Calu3 (cell line): ENCODE measurements around the gene MIDN. TPM values are rescaled to one million over a fixed set of nuclear protein-coding genes. Genes with fewer than 3 reads are reported as not detected.

Experiments used
- BruUV-seq: library from RNA; stranded (reverse); fragments of 400-500 nt; replicated peaks from 2 replicates; lab custom pipeline; 2021; lab: Mats Ljungman, UMichigan
- CTCF ChIA-PET: fragments of 300-600 bp; sonication (Branson Sonifier 250); formaldehyde crosslinking; loops from one replicate; lab custom pipeline; 2022; ENCODE audit warnings: antibody characterized with exemption; lab: Charles Lee
- DNase-seq: peaks from one replicate; pipeline ENCODE4 v3.0.0; 2022
- H3K27ac Mint-ChIP-seq: one replicate; pipeline ENCODE4 v1.8.0; 2022; ENCODE audit warnings: mixed read lengths; ENCODE audit not compliant: unreplicated experiment
- H3K27me3 Mint-ChIP-seq: one replicate; pipeline ENCODE4 v1.8.0; 2022; ENCODE audit warnings: mixed read lengths; ENCODE audit not compliant: unreplicated experiment
- H3K36me3 Mint-ChIP-seq: one replicate; pipeline ENCODE4 v1.8.0; 2022; ENCODE audit warnings: mild to moderate bottlenecking, moderate library complexity, mixed read lengths; ENCODE audit not compliant: insufficient read depth, unreplicated experiment
- H3K4me1 Mint-ChIP-seq: one replicate; pipeline ENCODE4 v1.8.0; 2022; ENCODE audit warnings: mild to moderate bottlenecking, low read depth, mixed read lengths; ENCODE audit not compliant: unreplicated experiment
- H3K4me3 Mint-ChIP-seq: one replicate; pipeline ENCODE4 v1.8.0; 2022; ENCODE audit warnings: mild to moderate bottlenecking, low read depth, moderate library complexity, mixed read lengths; ENCODE audit not compliant: unreplicated experiment
- H3K9me3 Mint-ChIP-seq: one replicate; pipeline ENCODE4 v1.8.0; 2022; ENCODE audit warnings: low read depth, mixed read lengths; ENCODE audit not compliant: unreplicated experiment
- intact Hi-C: fragments of 100-400 bp; cut with micrococcal nuclease; formaldehyde crosslinking; loops from one replicate; pipeline ENCODE4 v1.10.0; 2022; ENCODE audit not compliant: unreplicated experiment
- total RNA-seq: library from RNA; stranded (reverse); gene quantifications from 2 replicates; pipeline ENCODE4 v1.2.3, GENCODE V29; 2022
- TF ChIP-seq, protein P1 (sequence below): fragments of 200-600 bp; IDR thresholded peaks from one replicate; pipeline ENCODE4 v1.8.0; 2022; ENCODE audit warnings: antibody characterized with exemption; ENCODE audit not compliant: unreplicated experiment

The MIDN gene
- total RNA-seq, 1 experiment from 2014 or later = 61.8 TPM

DNA sequence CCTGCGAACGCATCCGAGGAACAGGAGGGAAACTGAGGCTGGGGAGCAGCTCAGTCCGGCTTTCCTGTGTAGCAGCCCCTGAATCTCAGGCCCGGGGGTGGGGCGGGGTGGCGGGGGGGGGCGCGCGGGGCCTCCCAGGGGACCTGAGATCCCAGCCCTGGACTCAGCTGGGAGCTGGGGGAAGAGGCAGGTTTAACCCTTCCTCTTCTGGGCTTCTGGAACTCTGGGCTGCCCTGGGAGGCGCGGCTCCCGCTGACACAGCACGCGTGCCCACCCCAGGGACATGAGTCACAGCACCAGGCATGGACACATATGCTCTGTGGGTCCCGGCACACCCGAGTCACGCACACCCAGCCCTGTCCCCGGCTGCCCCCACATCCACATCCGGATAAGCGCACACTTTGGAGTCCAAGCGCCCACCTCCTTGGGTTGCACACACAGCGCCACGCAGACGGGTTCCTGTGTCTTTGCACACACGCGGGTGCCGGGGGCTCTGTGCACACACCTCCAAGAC, 17.3 kb downstream of the MIDN start:
- no TSS peak for BruUV-seq
- H3K4me1 Mint-ChIP-seq = peaks cover 51% of the 10 kb centered on the region
- H3K36me3 Mint-ChIP-seq = peaks cover 78% of the 10 kb centered on the region
- H3K4me3 Mint-ChIP-seq = peak overlapping the region; percentile 92
- CTCF ChIA-PET = interaction anchor here (2.2 kb wide), 1 partner anchor 21 kb away, joined by 177 read pairs; no protein-coding TSS in a partner anchor
- no peaks in the 10 kb centered on the region for H3K27me3 Mint-ChIP-seq
- TF ChIP-seq, protein P1, sequence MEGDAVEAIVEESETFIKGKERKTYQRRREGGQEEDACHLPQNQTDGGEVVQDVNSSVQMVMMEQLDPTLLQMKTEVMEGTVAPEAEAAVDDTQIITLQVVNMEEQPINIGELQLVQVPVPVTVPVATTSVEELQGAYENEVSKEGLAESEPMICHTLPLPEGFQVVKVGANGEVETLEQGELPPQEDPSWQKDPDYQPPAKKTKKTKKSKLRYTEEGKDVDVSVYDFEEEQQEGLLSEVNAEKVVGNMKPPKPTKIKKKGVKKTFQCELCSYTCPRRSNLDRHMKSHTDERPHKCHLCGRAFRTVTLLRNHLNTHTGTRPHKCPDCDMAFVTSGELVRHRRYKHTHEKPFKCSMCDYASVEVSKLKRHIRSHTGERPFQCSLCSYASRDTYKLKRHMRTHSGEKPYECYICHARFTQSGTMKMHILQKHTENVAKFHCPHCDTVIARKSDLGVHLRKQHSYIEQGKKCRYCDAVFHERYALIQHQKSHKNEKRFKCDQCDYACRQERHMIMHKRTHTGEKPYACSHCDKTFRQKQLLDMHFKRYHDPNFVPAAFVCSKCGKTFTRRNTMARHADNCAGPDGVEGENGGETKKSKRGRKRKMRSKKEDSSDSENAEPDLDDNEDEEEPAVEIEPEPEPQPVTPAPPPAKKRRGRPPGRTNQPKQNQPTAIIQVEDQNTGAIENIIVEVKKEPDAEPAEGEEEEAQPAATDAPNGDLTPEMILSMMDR = no peak
- intact Hi-C loops = no loop called here
- H3K9me3 Mint-ChIP-seq = no peaks in the 10 kb centered on the region
- H3K27ac Mint-ChIP-seq = peak overlapping the region; percentile 83
- no peak for DNase-seq

DNA sequence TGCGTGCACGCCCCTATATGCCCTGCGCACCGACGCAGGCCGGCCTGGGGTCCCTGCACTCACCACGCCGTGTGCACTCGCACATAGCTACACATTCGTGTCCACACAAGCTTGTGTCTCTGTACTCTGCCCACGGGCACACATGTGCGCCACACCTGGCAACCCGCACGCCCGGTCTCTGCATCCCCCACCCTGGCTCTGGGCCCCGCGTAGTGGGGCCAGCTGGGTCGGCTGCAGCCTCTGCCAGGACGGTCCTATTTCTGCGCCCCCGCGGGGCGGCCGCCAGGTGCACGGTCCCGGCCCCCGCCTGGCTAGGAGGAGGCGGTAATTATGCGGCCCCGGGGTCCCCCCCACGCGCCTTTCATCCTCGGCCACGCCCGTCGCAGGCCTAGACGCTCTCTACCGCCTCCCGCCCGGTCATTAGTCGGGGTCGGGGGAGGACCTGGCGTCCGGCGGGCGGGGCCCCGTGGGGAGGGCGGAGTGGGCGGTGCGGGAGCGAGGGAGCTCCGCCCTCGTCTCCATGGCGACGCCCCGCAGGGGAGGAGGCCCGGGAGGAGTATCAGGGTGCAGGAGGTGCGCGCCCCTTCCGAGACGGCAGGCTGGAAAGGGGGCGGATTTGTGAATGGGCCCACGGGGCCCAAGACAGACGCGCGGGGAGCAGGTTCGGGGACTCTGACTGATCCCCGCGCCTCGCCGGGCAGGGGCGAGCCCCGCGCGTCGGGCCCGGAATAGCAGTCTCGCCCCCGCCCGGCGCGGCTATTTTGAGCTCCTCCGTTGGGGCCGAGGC, 17.9 kb downstream of the MIDN start:
- Mint-ChIP-seq H3K27me3 (no peaks in the 10 kb centered on the region), H3K9me3 (no peaks in the 10 kb centered on the region), H3K4me3 (peak overlapping the region; percentile 92), H3K27ac (no peak overlapping the region), H3K36me3 (peaks cover 78% of the 10 kb centered on the region), H3K4me1 (peaks cover 55% of the 10 kb centered on the region)
- BruUV-seq = no TSS peak
- DNase-seq = peak; percentile 82
- TF ChIP-seq, protein P1 = no peak
- CTCF ChIA-PET = interaction anchor here (0.8 to 2.2 kb wide), 4 partner anchors 13 to 25 kb away, joined by 3 to 177 read pairs (median 6); partner anchors contain the start of gene ATP5F1D
- intact Hi-C loops = no loop called here

DNA sequence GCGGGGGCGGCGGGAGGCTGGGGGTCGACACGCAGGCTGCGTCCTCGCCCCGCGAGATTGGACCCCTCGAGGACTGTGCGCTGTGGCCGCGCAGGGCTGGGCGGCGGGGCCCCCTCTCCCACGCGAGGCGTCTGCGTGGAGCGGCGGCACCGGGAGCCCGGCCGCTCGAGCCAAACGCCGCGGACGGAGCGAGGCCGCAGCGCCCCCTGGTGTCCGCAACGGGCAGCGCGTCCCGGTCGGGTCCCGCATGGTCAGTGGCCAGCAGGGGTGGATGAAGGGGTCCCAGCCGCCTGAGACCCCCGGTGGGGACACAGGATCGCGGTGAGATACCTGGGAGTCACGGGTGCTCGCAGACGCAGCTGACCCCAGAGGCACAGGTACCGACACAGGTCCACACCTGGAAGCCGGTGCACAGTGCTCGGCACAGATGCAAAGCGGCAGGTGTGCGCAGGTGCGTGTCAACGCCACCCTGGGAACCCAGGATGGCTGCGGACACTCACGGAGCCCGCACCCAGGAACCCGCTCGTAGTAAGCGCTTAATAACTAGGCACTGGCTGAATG, 18.6 kb downstream of the MIDN start:
- no TSS peak for BruUV-seq
- TF ChIP-seq, protein P1 = peak; percentile 82
- peak overlapping the region; percentile 29 for H3K27ac Mint-ChIP-seq
- peaks cover 77% of the 10 kb centered on the region for H3K36me3 Mint-ChIP-seq
- intact Hi-C loops = no loop called here
- CTCF ChIA-PET = interaction anchor here (0.8 to 2.2 kb wide), 4 partner anchors 14 to 26 kb away, joined by 3 to 177 read pairs (median 6); partner anchors contain the start of gene ATP5F1D
- no peaks in the 10 kb centered on the region for H3K27me3 Mint-ChIP-seq
- no peaks in the 10 kb centered on the region for H3K9me3 Mint-ChIP-seq
- H3K4me1 Mint-ChIP-seq = peaks cover 51% of the 10 kb centered on the region
- DNase-seq = peak; percentile 80
- peak overlapping the region; percentile 92 for H3K4me3 Mint-ChIP-seq

DNA sequence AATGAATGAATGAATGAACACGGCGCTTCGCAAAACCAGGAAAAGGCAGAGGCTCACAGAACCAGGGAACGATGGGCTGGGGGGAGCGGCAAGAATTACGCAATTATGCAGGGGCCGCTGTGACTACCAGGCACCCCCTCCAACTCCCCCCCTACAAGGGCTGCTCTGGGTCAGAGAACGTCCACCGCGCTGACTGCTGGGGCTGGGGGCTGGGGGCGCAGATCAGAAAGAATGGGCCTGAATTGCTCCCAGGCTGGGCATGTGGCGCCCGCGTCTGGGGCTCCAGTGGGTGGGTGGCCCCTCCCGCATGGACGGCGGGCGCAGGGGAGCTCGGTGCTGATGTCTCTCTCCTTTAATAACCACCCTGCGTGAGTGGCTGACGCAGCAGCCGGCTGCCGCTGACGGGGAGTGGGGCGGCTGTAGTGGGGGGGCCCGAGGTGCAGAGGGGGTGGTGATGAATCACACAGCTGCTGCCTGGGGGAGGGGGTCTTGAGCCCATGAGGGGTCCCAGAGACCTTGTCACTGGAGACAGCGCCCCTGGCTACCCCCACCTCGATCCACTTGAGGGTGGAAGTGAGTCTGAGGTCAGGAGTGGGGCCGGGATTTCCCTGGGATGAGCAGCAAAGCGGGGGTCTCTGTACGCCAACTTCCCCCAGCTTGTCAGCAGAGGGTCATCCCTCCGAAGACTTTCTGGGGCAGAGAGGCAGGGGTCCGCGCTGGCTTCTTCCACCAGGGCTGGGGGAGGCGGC, 19.3 kb downstream of the MIDN start:
- Mint-ChIP-seq H3K4me1 (peaks cover 45% of the 10 kb centered on the region), H3K27me3 (no peaks in the 10 kb centered on the region), H3K9me3 (no peaks in the 10 kb centered on the region), H3K4me3 (peak overlapping the region; percentile 92), H3K27ac (peak overlapping the region; percentile 88), H3K36me3 (peaks cover 75% of the 10 kb centered on the region)
- DNase-seq = no peak
- TF ChIP-seq, protein P1 = no peak
- BruUV-seq = no TSS peak
- intact Hi-C loops = no loop called here
- CTCF ChIA-PET = no interaction called here
